Fibroblast of mammary gland (primary cell): ENCODE measurements around the gene ART5.

Experiments used
- DNase-seq: peaks from one replicate; pipeline ENCODE4 v3.0.0-alpha.2; 2010; ENCODE audit warnings: low read depth
- H3K4me3 ChIP-seq: 2 replicates; pipeline ENCODE4 v1.5.1; 2011; ENCODE audit warnings: low read depth, mild to moderate bottlenecking, low read length, moderate library complexity; ENCODE audit not compliant: control insufficient read depth
- TF ChIP-seq, protein P1 (sequence below): conservative IDR thresholded peaks from 2 replicates; pipeline ENCODE4 v1.5.1; 2011; ENCODE audit warnings: low read depth, low read length, inconsistent platforms; ENCODE audit not compliant: control insufficient read depth, insufficient read depth

The ART5 gene

GRCh38 chr11:3667149-3668035 is 25.6 kb upstream of the ART5 start:
- TF ChIP-seq, protein P1, sequence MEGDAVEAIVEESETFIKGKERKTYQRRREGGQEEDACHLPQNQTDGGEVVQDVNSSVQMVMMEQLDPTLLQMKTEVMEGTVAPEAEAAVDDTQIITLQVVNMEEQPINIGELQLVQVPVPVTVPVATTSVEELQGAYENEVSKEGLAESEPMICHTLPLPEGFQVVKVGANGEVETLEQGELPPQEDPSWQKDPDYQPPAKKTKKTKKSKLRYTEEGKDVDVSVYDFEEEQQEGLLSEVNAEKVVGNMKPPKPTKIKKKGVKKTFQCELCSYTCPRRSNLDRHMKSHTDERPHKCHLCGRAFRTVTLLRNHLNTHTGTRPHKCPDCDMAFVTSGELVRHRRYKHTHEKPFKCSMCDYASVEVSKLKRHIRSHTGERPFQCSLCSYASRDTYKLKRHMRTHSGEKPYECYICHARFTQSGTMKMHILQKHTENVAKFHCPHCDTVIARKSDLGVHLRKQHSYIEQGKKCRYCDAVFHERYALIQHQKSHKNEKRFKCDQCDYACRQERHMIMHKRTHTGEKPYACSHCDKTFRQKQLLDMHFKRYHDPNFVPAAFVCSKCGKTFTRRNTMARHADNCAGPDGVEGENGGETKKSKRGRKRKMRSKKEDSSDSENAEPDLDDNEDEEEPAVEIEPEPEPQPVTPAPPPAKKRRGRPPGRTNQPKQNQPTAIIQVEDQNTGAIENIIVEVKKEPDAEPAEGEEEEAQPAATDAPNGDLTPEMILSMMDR, result no peak
- DNase-seq, result no peak
- H3K4me3 ChIP-seq, result no peak overlapping the region

DNA sequence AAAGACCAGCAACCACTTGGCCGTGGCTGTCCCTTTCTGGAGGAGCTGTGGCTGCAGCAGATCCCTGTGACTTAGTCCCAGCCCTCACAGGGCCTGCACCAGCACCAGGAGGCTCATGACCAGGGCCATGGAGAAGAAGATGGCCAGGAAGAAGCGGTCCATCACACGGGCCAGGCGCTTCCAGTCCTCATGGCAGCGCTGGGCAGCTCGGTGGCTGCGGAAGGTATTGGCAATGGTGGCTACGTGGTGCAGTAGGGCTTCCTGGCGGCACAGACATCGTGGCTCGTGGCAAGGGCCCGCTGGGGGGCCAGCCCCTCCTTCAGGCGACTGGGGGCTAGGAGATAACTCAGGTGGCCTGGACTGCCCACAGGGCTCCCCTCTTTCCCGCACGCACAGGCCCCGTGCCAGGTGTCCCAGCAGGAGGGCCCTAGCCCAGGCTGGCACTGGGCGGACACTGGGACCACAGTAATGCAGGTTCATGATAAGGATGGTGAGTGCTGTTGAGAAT is 24.3 kb upstream of the ART5 start:
- H3K4me3 ChIP-seq, result no peak overlapping the region
- no peak for DNase-seq
- TF ChIP-seq, protein P1, result no peak

DNA sequence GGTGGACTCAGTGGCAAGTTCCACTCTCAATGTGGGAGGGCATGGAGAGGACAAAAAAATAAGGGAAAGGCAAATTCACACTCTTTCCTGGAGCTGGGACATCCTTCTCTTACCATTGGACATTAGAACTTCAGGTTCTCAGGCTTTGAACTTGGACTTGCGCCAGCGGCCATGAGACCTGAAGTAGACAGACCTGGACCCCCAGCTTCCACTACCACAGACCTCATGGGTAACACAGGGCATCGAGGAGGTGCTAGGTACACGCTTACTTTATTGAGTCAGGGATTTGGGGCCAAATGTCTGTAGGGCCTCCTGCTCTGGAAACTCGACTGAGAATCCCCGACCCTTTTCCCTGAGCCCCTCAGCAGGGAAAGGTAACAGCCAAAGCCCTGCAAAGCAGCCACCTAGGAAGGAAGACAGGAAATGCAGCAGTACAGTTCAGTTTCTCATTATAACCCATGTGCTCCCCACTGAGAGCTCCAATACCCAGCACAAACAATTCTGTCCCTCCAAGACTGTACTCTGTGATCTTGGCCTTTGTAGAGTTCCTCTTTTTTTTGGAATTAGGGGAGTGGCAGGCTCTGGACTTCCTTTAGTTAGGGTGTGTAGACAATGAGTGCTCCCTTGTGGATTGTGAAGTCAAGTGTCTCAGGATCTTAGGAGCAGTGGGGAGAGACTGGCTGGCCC is 23.7 kb upstream of the ART5 start:
- no peak for DNase-seq
- no peak overlapping the region for H3K4me3 ChIP-seq
- TF ChIP-seq, protein P1, result no peak

DNA sequence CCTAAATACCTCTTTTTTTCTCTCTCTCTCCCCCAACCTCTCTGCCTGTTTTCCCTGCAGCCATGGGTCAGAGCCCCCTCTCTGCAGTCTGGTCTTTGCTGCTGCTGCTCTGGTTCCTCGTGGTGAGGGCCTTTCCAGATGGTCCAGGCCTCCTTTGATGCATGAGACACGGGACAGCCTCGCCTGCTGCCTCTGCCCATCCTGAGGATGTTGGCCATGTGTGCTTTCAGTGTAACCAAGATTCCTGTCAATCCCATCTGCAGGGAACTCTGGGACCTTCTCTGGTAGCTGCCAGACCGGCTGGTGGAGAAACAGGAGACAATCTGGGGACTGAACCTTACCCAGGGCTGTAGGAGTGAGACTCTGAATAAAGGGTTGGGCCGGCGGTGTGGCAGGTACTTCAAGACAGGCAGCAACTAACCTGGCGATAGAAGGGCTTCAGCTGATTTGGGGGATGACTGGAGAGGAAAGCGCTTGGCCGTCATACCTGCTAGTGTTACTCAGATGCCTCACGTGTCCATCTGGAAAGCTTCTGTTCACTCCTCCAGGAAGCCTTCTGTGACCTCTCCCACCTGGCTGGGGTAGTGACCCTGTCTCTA is 22.3 kb upstream of the ART5 start:
- no peak overlapping the region for H3K4me3 ChIP-seq
- TF ChIP-seq, protein P1, result no peak
- no peak for DNase-seq

DNA sequence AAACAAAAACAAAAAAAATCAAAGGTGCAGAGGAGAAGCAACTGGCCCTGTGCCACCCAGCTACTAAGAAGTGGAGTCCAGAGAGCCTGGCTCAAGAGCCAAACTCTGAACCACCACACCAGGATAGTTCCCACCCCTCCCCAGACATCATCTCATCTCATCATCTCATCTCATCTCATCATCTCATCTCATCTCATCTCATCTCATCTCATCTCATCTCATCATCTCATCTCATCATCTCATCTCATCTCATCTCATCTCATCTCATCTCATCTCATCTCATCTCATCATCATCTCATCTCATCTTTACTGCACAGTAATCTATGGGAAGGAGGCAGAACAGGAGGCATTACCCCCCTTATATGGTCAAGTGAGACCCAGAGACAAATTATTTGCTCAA is 21.1 kb upstream of the ART5 start:
- no peak for DNase-seq
- no peak overlapping the region for H3K4me3 ChIP-seq
- TF ChIP-seq, protein P1, result no peak

GRCh38 chr11:3660960-3661359 is 19.2 kb upstream of the ART5 start:
- TF ChIP-seq, protein P1, result no peak
- DNase-seq, result no peak
- no peak overlapping the region for H3K4me3 ChIP-seq
